RWPE2 (cell line): ENCODE data around the gene SCAMP1.
"Not testable (repeated sequence)": the region's sequence is repeated elsewhere in the genome, so short reads cannot be mapped to it uniquely, and the experiment has no call there.

Experiments
- ATAC-seq: fragments of 200-7000 bp; cut with Tn5 transposase; 3 replicates; pipeline ENCODE4 v1.9.1; 2021; ENCODE audit warnings: low read depth
- DNase-seq: peaks from one replicate; pipeline ENCODE4 v3.0.0-alpha.2; 2020; ENCODE audit warnings: low spot score
- H3K27ac ChIP-seq: fragments of 450-650 bp; 2 replicates; pipeline ENCODE4 v1.5.1; 2017; ENCODE audit warnings: mild to moderate bottlenecking; ENCODE audit not compliant: poor library complexity, severe bottlenecking
- H3K27me3 ChIP-seq: fragments of 250-450 bp; sonication (Bioruptor Pico); 2 replicates; pipeline ENCODE4 v1.5.1; 2021; ENCODE audit warnings: mild to moderate bottlenecking, moderate library complexity; ENCODE audit not compliant: insufficient read depth, poor library complexity, severe bottlenecking
- H3K36me3 ChIP-seq: fragments of 250-450 bp; sonication (Bioruptor Pico); 2 replicates; pipeline ENCODE4 v1.5.1; 2020; ENCODE audit warnings: low read depth, mild to moderate bottlenecking, moderate library complexity
- H3K4me1 ChIP-seq: fragments of 250-450 bp; sonication (Bioruptor Pico); 2 replicates; pipeline ENCODE4 v1.5.1; 2021; ENCODE audit warnings: mild to moderate bottlenecking, moderate library complexity; ENCODE audit not compliant: insufficient read depth, poor library complexity, severe bottlenecking
- H3K4me3 ChIP-seq: fragments of 250-450 bp; sonication (Bioruptor Pico); 2 replicates; pipeline ENCODE4 v1.5.1; 2021; ENCODE audit warnings: mild to moderate bottlenecking, moderate library complexity; ENCODE audit not compliant: severe bottlenecking
- H3K9me3 ChIP-seq: fragments of 250-450 bp; sonication (Bioruptor Pico); 2 replicates; pipeline ENCODE4 v1.5.1; 2021; ENCODE audit warnings: mild to moderate bottlenecking, moderate library complexity; ENCODE audit not compliant: severe bottlenecking
- CTCF ChIP-seq: fragments of 450-650 bp; IDR thresholded peaks from one replicate; pipeline ENCODE4 v1.5.1; 2017; ENCODE audit warnings: mild to moderate bottlenecking, moderate library complexity; ENCODE audit not compliant: poor library complexity, severe bottlenecking

The SCAMP1 gene

GRCh38 chr5:78430866-78431265, 70.4 kb downstream of the SCAMP1 start:
- H3K4me1 ChIP-seq: peaks cover 3% of the 10 kb centered on the region
- no peak for TF ChIP-seq CTCF
- peaks cover 4% of the 10 kb centered on the region for H3K9me3 ChIP-seq
- H3K27me3 ChIP-seq: no peaks in the 10 kb centered on the region
- no peak overlapping the region for H3K4me3 ChIP-seq
- H3K27ac ChIP-seq: no peak overlapping the region
- ATAC-seq (no peak), DNase-seq (no peak)
- H3K36me3 ChIP-seq: peaks cover 22% of the 10 kb centered on the region; the same call in 1 of the 2 replicates

- no peak overlapping the region for H3K4me3 ChIP-seq
- no peaks in the 10 kb centered on the region for H3K27me3 ChIP-seq
- DNase-seq (no peak), ATAC-seq (no peak)
- H3K36me3 ChIP-seq: peaks cover 17% of the 10 kb centered on the region; the same call in 1 of the 2 replicates
- H3K4me1 ChIP-seq: peaks cover 3% of the 10 kb centered on the region
- H3K9me3 ChIP-seq: peaks cover 4% of the 10 kb centered on the region
- no peak for TF ChIP-seq CTCF
- no peak overlapping the region for H3K27ac ChIP-seq
Observed at GRCh38 chr5:78433972-78434371, 73.6 kb downstream of the SCAMP1 start.

GRCh38 chr5:78447775-78448424, 87.5 kb downstream of the SCAMP1 start:
- no peaks in the 10 kb centered on the region for H3K36me3 ChIP-seq
- H3K4me1 ChIP-seq: no peaks in the 10 kb centered on the region
- no peak for TF ChIP-seq CTCF
- no peaks in the 10 kb centered on the region for H3K9me3 ChIP-seq
- DNase-seq: no peak
- no peak overlapping the region for H3K4me3 ChIP-seq
- no peak overlapping the region for H3K27ac ChIP-seq
- H3K27me3 ChIP-seq: no peaks in the 10 kb centered on the region
- ATAC-seq: no peak

GRCh38 chr5:78449103-78449502, 88.7 kb downstream of the SCAMP1 start:
- H3K4me1 ChIP-seq: no peaks in the 10 kb centered on the region
- DNase-seq (no peak), ATAC-seq (no peak)
- no peak overlapping the region for H3K4me3 ChIP-seq
- H3K27me3 ChIP-seq: no peaks in the 10 kb centered on the region
- no peak overlapping the region for H3K27ac ChIP-seq
- H3K9me3 ChIP-seq: no peaks in the 10 kb centered on the region
- H3K36me3 ChIP-seq: no peaks in the 10 kb centered on the region
- TF ChIP-seq CTCF: no peak

- H3K27me3 ChIP-seq, H3K9me3 ChIP-seq, ATAC-seq, H3K27ac ChIP-seq, DNase-seq, H3K4me3 ChIP-seq, H3K4me1 ChIP-seq: not testable (repeated sequence)
- peaks cover 10% of the 10 kb centered on the region; the same call in 1 of the 2 replicates for H3K36me3 ChIP-seq
Observed at GRCh38 chr5:78457507-78457906, 97.1 kb downstream of the SCAMP1 start.
